HepG2 (cell line): ENCODE data around the gene TGM4. TPM values are rescaled to one million over a fixed set of nuclear protein-coding genes. Genes with fewer than 3 reads are reported as not detected.

Experiments
- ATAC-seq: fragments of 200-7000 bp; cut with Tn5 transposase; 3 replicates; pipeline ENCODE4 v1.9.1; 2020; ENCODE audit warnings: mild to moderate bottlenecking, moderate library complexity
- BruUV-seq: library from RNA; stranded (reverse); fragments of 400-500 nt; replicated peaks from 2 replicates; lab custom pipeline; 2021; lab: Mats Ljungman, UMichigan
- CTCF ChIA-PET: fragments of 300-600 bp; formaldehyde crosslinking; extraction: SDS; loops from one replicate; lab custom pipeline; 2021; ENCODE audit warnings: low total read pairs, inconsistent platforms, low intra/inter-chr PET ratio; lab: Yijun Ruan, JAX
- POLR2A ChIA-PET: fragments of 350-600 bp; sonication (Branson Sonifier 250); formaldehyde crosslinking; loops from one replicate; lab custom pipeline; 2020; ENCODE audit warnings: antibody characterized with exemption, inconsistent platforms; lab: Yijun Ruan, JAX
- DNase-seq: peaks from one replicate; pipeline ENCODE4 v3.0.0-alpha.2; 2015; ENCODE audit warnings: low spot score
- FAIRE-seq: peaks from 3 replicates; lab custom pipeline; 2011; peaks lifted over from hg19 to GRCh38; lab: Jason Lieb, UNC
- H2AFZ ChIP-seq: one replicate; pipeline ENCODE4 v1.6.1; 2011; ENCODE audit warnings: low read length, inconsistent platforms
- H3K27ac ChIP-seq: fragments of 300-600 bp; 3 replicates; pipeline ENCODE4 v1.8.0; 2011; ENCODE audit warnings: mixed run types, mild to moderate bottlenecking, mixed read lengths, low read length, inconsistent platforms; ENCODE audit not compliant: insufficient read depth; ENCODE audit errors: extremely low read length
- H3K27me3 ChIP-seq, 2 experiments: fragments of 200-600 bp in 1 of 2; 2 replicates in 1 of 2; 3 replicates in 1 of 2; pipeline versions ENCODE4 v1.6.0 to v1.8.0; 2011; ENCODE audit warnings: low read length in 2 of 2, mild to moderate bottlenecking in 2 of 2, moderate library complexity in 2 of 2, inconsistent platforms in 1 of 2; ENCODE audit not compliant: insufficient read depth in 2 of 2, control insufficient read depth in 1 of 2
- H3K36me3 ChIP-seq, 2 experiments: fragments of 200-600 bp in 1 of 2; replicated peaks in 1 of 2; 2 replicates in 1 of 2; 3 replicates in 1 of 2; pipeline versions ENCODE4 v1.5.1 to v1.8.0; 2011; ENCODE audit warnings: low read length in 2 of 2, inconsistent platforms in 1 of 2; ENCODE audit not compliant: insufficient read depth in 2 of 2, control insufficient read depth in 1 of 2
- H3K4me1 ChIP-seq: 2 replicates; pipeline ENCODE4 v1.5.1; 2012; ENCODE audit warnings: low read length, inconsistent platforms; ENCODE audit not compliant: insufficient read depth
- H3K4me2 ChIP-seq: 2 replicates; pipeline ENCODE4 v1.6.0; 2011; ENCODE audit warnings: low read depth, low read length, inconsistent platforms
- H3K4me3 ChIP-seq, 3 experiments: fragments of 200-600 bp in 1 of 3; sonication (generic), shearing (Covaris generic) in 1 of 3; replicated peaks in 1 of 3; 2 replicates each; pipeline ENCODE4 v1.5.1; 2011 to 2016; ENCODE audit warnings: low read length in 3 of 3, inconsistent platforms in 2 of 3, low read depth in 2 of 3, mild to moderate bottlenecking in 2 of 3, control low read depth in 1 of 3, mixed read lengths in 1 of 3; ENCODE audit not compliant: insufficient read depth in 1 of 3
- H3K79me2 ChIP-seq: one replicate; pipeline ENCODE4 v1.6.1; 2011; ENCODE audit warnings: low read length, inconsistent platforms; ENCODE audit not compliant: insufficient read depth
- H3K9ac ChIP-seq: 2 replicates; pipeline ENCODE4 v1.6.0; 2011; ENCODE audit warnings: mild to moderate bottlenecking, low read depth, low read length, inconsistent platforms; ENCODE audit not compliant: insufficient read depth
- H3K9me3 ChIP-seq: 2 replicates; pipeline ENCODE4 v1.5.1; 2012; ENCODE audit warnings: mild to moderate bottlenecking, low read length
- H4K20me1 ChIP-seq: 2 replicates; pipeline ENCODE4 v1.6.0; 2011; ENCODE audit warnings: inconsistent platforms, mild to moderate bottlenecking, low read length, moderate library complexity; ENCODE audit not compliant: insufficient read depth
- DZIP1 ChIP-seq: sonication (generic); formaldehyde crosslinking; IDR thresholded peaks from 2 replicates; pipeline ENCODE4 v1.5.0; 2020; ENCODE audit warnings: mild to moderate bottlenecking, missing genetic modification reagents
- NR3C1 ChIP-seq: sonication (generic); formaldehyde crosslinking; IDR thresholded peaks from 2 replicates; pipeline ENCODE4 v1.4.0; 2020; ENCODE audit warnings: missing genetic modification reagents
- RXRA ChIP-seq: sonication (generic); formaldehyde crosslinking; IDR thresholded peaks from 2 replicates; pipeline ENCODE4 v1.5.1; 2020; ENCODE audit warnings: missing genetic modification reagents
- TCF12 ChIP-seq, 2 experiments: fragments of 450-650 bp in 1 of 2; sonication (generic) in 1 of 2; formaldehyde crosslinking in 1 of 2; IDR thresholded peaks; 2 replicates each; pipeline versions ENCODE4 v1.6.1 to v1.8.0; 2017 to 2022; ENCODE audit warnings: antibody characterized with exemption in 1 of 2, mild to moderate bottlenecking in 1 of 2, missing genetic modification reagents in 1 of 2, moderate library complexity in 1 of 2
- ZBTB43 ChIP-seq: sonication (generic); formaldehyde crosslinking; conservative IDR thresholded peaks from 2 replicates; pipeline ENCODE4 v1.4.0; 2020; ENCODE audit warnings: missing genetic modification reagents
- ZNF280D ChIP-seq: sonication (generic); formaldehyde crosslinking; IDR thresholded peaks from 2 replicates; pipeline ENCODE4 v1.5.1; 2020; ENCODE audit warnings: mild to moderate bottlenecking, missing genetic modification reagents
- ZSCAN22 ChIP-seq: sonication (generic); formaldehyde crosslinking; IDR thresholded peaks from 2 replicates; pipeline ENCODE4 v1.4.0; 2020; ENCODE audit warnings: mild to moderate bottlenecking, missing genetic modification reagents
- ZXDC ChIP-seq: sonication (generic); formaldehyde crosslinking; IDR thresholded peaks from 2 replicates; pipeline ENCODE4 v1.5.0; 2020; ENCODE audit warnings: mild to moderate bottlenecking, missing genetic modification reagents
- WGBS: methylation state at CpG from one replicate; pipeline ENCODE4 v1.1.6; 2017; ENCODE audit warnings: low lambda C conversion rate; 5-methylcytosine and 5-hydroxymethylcytosine counted together
- in situ Hi-C: cut with HindIII; loops from 2 replicates; pipeline ENCODE4 v1.10.0; 2017; ENCODE audit warnings: low pct_unique_long_range_greater_than_20kb; ENCODE audit not compliant: extremely low pct_ligation_motif_present
- intact Hi-C: fragments of 100-400 bp; cut with micrococcal nuclease; formaldehyde crosslinking; loops from one replicate; pipeline ENCODE4 v1.10.0; 2022; ENCODE audit not compliant: unreplicated experiment
- polyA plus RNA-seq, 8 experiments: library from polyadenylated mRNA; depleted of rRNA in 3 of 8; stranded (reverse) in 7 of 8; unstranded in 1 of 8; fragments of >200 nt; fragmentation: Illumina TruSeq in 4 of 8; extraction: Trizol in 4 of 8; gene quantifications; 2 replicates each; pipeline versions ENCODE4 v1.2.1 to v1.2.3, GENCODE V29; 2011 to 2016; ENCODE audit warnings: low read depth in 4 of 8, missing spikeins in 1 of 8, mixed read lengths in 1 of 8; ENCODE audit not compliant: insufficient read depth in 1 of 8
- total RNA-seq, 5 experiments: library from RNA; depleted of rRNA; stranded (reverse); fragments of >200 nt; fragmentation: Illumina TruSeq; extraction: Trizol; gene quantifications; 2 replicates each; pipeline ENCODE4 v1.2.3, GENCODE V29; 2016; ENCODE audit warnings: low read depth in 1 of 5

Gene TGM4
- total and polyA plus RNA-seq, 2 of the 13 experiments (the other 11 are each of a cell fraction or from before 2014, with no cell fraction given) = 0.07 to 0.15 TPM

- TF ChIP-seq DZIP1 (CRISPR knock-in tag) (no peak), ZNF280D (CRISPR knock-in tag) (no peak), TCF12 (IDR thresholded peaks at IDR 0.05) (no peak), TCF12 (CRISPR knock-in tag; IDR thresholded peaks at IDR 0.05) (no peak), ZBTB43 (CRISPR knock-in tag) (no peak)
These were observed 56.5 kb downstream of the TGM4 start (continued) for GRCh38 chr3:44930911-44931310.

- no TSS peak for BruUV-seq
- TF ChIP-seq RXRA = no peak
- no peak for TF ChIP-seq NR3C1
- TF ChIP-seq ZXDC = no peak
- TF ChIP-seq ZSCAN22 (CRISPR knock-in tag) = no peak
- TF ChIP-seq, all 625 proteins: peak for 0
- ChIA-PET CTCF (no interaction called here), POLR2A (no interaction called here)
- H3K36me3 ChIP-seq = peaks cover 13 to 40% of the 10 kb centered on the region in 2 experiments; a peak in 4 of 5 replicates
- DNase-seq (no peak), ATAC-seq (no peak), FAIRE-seq (no peak)
- in situ Hi-C loops (no loop called here), intact Hi-C loops (no loop called here)
- no peaks in the 10 kb centered on the region for H4K20me1 ChIP-seq
- no peak overlapping the region for H3K4me2 ChIP-seq
- H3K9me3 ChIP-seq = no peaks in the 10 kb centered on the region
- no peaks in the 10 kb centered on the region for H3K27me3 ChIP-seq
- peaks cover 13% of the 10 kb centered on the region for H3K4me1 ChIP-seq
- no peak overlapping the region for H2AFZ ChIP-seq
- no peaks in the 10 kb centered on the region for H3K79me2 ChIP-seq
- no peak overlapping the region for H3K27ac ChIP-seq
- WGBS = 100% methylated on average over 2 of the region's 2 CpGs
- H3K4me3 ChIP-seq = no peak overlapping the region
- no peak overlapping the region for H3K9ac ChIP-seq
These were observed 57.4 kb downstream of the TGM4 start for GRCh38 chr3:44931791-44932190.
